ENCODE results near the gene CSNK1G2. TPM values are rescaled to one million over a fixed set of nuclear protein-coding genes. Genes with fewer than 3 reads are reported as not detected.

Gene CSNK1G2
- total RNA-seq, 2 experiments from 2014 or later, result 122 to 127 TPM

GRCh38 chr19:1938071-1938470, 2.9 kb upstream of the CSNK1G2 start:
- no peak for TF ChIP-seq CTCF (IDR thresholded peaks at IDR 0.05)
- peaks cover 25% of the 10 kb centered on the region for H3K36me3 Mint-ChIP-seq (ENCODE audit: low read depth)
- peaks cover 34% of the 10 kb centered on the region for H3K4me1 Mint-ChIP-seq (ENCODE audit: low read depth)
- Histone ChIP-seq H3K4me1 (ENCODE audit: insufficient read depth, low read length) (peaks cover 22% of the 10 kb centered on the region), H3K36me3 (ENCODE audit: insufficient read depth, low read length) (no peaks in the 10 kb centered on the region), H3K27ac (ENCODE audit: low read depth in 1 of 2, low read length in 2 of 2) (no peak overlapping the region), H3K27me3 (ENCODE audit: control insufficient read depth in 1 of 2, insufficient read depth in 2 of 2, low read length in 2 of 2) (no peaks in the 10 kb centered on the region), H3K4me3 (ENCODE audit: low read length) (no peak overlapping the region), H3K9me3 (ENCODE audit: control insufficient read depth in 1 of 2, insufficient read depth in 1 of 2, low read length in 2 of 2) (peaks cover 0 to 8% of the 10 kb centered on the region in 2 experiments)
- ChIA-PET POLR2A (no interaction called here), CTCF (no interaction called here)
- DNase-seq (no peak), ATAC-seq (ENCODE audit: poor library complexity) (no peak)
- intact Hi-C loops (cut with DNase I, micrococcal nuclease), result no loop called here
- H3K27me3 Mint-ChIP-seq, result peaks cover 5% of the 10 kb centered on the region
- H3K4me3 Mint-ChIP-seq, result peak overlapping the region; percentile 48
- no peaks in the 10 kb centered on the region for H3K9me3 Mint-ChIP-seq
- peak overlapping the region; percentile 77 for H3K27ac Mint-ChIP-seq

GRCh38 chr19:1942078-1942933, 1.3 kb downstream of the CSNK1G2 start:
- no peak for TF ChIP-seq CTCF (IDR thresholded peaks at IDR 0.05)
- peaks cover 27% of the 10 kb centered on the region for H3K4me1 Mint-ChIP-seq (ENCODE audit: low read depth)
- H3K36me3 ChIP-seq (ENCODE audit: insufficient read depth, low read length), result peaks cover 4% of the 10 kb centered on the region
- no peaks in the 10 kb centered on the region for H3K9me3 ChIP-seq (ENCODE audit: control insufficient read depth in 1 of 2, insufficient read depth in 1 of 2, low read length in 2 of 2)
- intact Hi-C loops (cut with DNase I, micrococcal nuclease), result loop anchor here in 1 of 2 experiments (2.0 kb wide), 1 partner anchor 14 kb away; no protein-coding TSS in a partner anchor
- no peaks in the 10 kb centered on the region for H3K9me3 Mint-ChIP-seq
- H3K27ac Mint-ChIP-seq, result peak overlapping the region; percentile 96
- ATAC-seq (ENCODE audit: poor library complexity), result peak; percentile 50
- CTCF ChIA-PET, result interaction anchor here (1.0 to 1.8 kb wide), 3 partner anchors 12 to 290 kb away, joined by 3 to 11 read pairs (median 3); partner anchors contain the start of gene TCF3
- H3K27me3 ChIP-seq (ENCODE audit: control insufficient read depth in 1 of 2, insufficient read depth in 2 of 2, low read length in 2 of 2), result no peaks in the 10 kb centered on the region
- peaks cover 35% of the 10 kb centered on the region for H3K36me3 Mint-ChIP-seq (ENCODE audit: low read depth)
- DNase-seq, result peak; percentile 51 to 93 (median 76)
- peaks cover 58% of the 10 kb centered on the region for H3K4me1 ChIP-seq (ENCODE audit: insufficient read depth, low read length)
- peak overlapping the region; percentile 94 to 98 for H3K27ac ChIP-seq (ENCODE audit: low read depth in 1 of 2, low read length in 2 of 2)
- POLR2A ChIA-PET, result interaction anchor here (0.5 to 1.8 kb wide), 14 partner anchors 12 to 877 kb away, joined by 3 to 9 read pairs (median 3); partner anchors contain the start of gene MKNK2
- H3K4me3 ChIP-seq (ENCODE audit: low read length), result peak overlapping the region; percentile 97
- H3K4me3 Mint-ChIP-seq, result peak overlapping the region; percentile 96
- peaks cover 5% of the 10 kb centered on the region for H3K27me3 Mint-ChIP-seq

- no peaks in the 10 kb centered on the region for H3K27me3 ChIP-seq (ENCODE audit: control insufficient read depth in 1 of 2, insufficient read depth in 2 of 2, low read length in 2 of 2)
- H3K4me1 Mint-ChIP-seq (ENCODE audit: low read depth), result peaks cover 27% of the 10 kb centered on the region
- peaks cover 35% of the 10 kb centered on the region for H3K36me3 Mint-ChIP-seq (ENCODE audit: low read depth)
- peaks cover 65% of the 10 kb centered on the region for H3K4me1 ChIP-seq (ENCODE audit: insufficient read depth, low read length)
- DNase-seq (peak in 5 of 14 experiments; percentile 22 to 65 (median 40)), ATAC-seq (ENCODE audit: poor library complexity) (no peak)
- intact Hi-C loops (cut with DNase I, micrococcal nuclease), result loop anchor here in 1 of 2 experiments (2.0 kb wide), 1 partner anchor 14 kb away; no protein-coding TSS in a partner anchor
- peak overlapping the region; percentile 96 for H3K4me3 Mint-ChIP-seq
- H3K9me3 Mint-ChIP-seq, result no peaks in the 10 kb centered on the region
- H3K27me3 Mint-ChIP-seq, result peaks cover 5% of the 10 kb centered on the region
- no peaks in the 10 kb centered on the region for H3K9me3 ChIP-seq (ENCODE audit: control insufficient read depth in 1 of 2, insufficient read depth in 1 of 2, low read length in 2 of 2)
- peak overlapping the region; percentile 97 for H3K4me3 ChIP-seq (ENCODE audit: low read length)
- TF ChIP-seq CTCF (IDR thresholded peaks at IDR 0.05), result no peak
- ChIA-PET CTCF (interaction anchor here (1.2 to 1.8 kb wide), 2 partner anchors 13 to 79 kb away, joined by 3 to 11 read pairs; no protein-coding TSS in a partner anchor), POLR2A (interaction anchor here (0.6 to 1.8 kb wide), 10 partner anchors 13 to 878 kb away, joined by 3 to 9 read pairs (median 4); no protein-coding TSS in a partner anchor)
- peak overlapping the region; percentile 96 for H3K27ac Mint-ChIP-seq
- H3K36me3 ChIP-seq (ENCODE audit: insufficient read depth, low read length), result peaks cover 5% of the 10 kb centered on the region
- peak overlapping the region; percentile 94 to 98 for H3K27ac ChIP-seq (ENCODE audit: low read depth in 1 of 2, low read length in 2 of 2)
Observed at GRCh38 chr19:1942934-1943555, 2.1 kb downstream of the CSNK1G2 start.

All from CD4-positive, alpha-beta T cell (primary cell).